Caco-2 (cell line): Measurements from ENCODE around the gene ASB15. TPM values are rescaled to one million over a fixed set of nuclear protein-coding genes. Genes with fewer than 3 reads are reported as not detected.

ENCODE experiments used
- BruUV-seq: library from RNA; stranded (reverse); fragments of 400-500 nt; replicated peaks from 2 replicates; lab custom pipeline; 2021; lab: Mats Ljungman, UMichigan
- CTCF ChIA-PET: fragments of 300-600 bp; sonication (Branson Sonifier 250); formaldehyde crosslinking; loops from one replicate; lab custom pipeline; 2022; ENCODE audit warnings: antibody characterized with exemption; lab: Charles Lee
- POLR2A ChIA-PET: fragments of 300-600 bp; sonication (Branson Sonifier 250); formaldehyde crosslinking; loops from one replicate; lab custom pipeline; 2022; ENCODE audit warnings: antibody characterized with exemption; lab: Charles Lee
- DNase-seq, 2 experiments: peaks; one replicate each; pipeline versions ENCODE4 v3.0.0 to v3.0.0-alpha.2; 2020 to 2022
- H3K27me3 ChIP-seq: replicated peaks from 2 replicates; pipeline ENCODE4 v1.6.0; 2011; ENCODE audit warnings: low read length; ENCODE audit not compliant: control insufficient read depth, insufficient read depth
- H3K36me3 ChIP-seq: 2 replicates; pipeline ENCODE4 v1.5.1; 2011; ENCODE audit warnings: low read length; ENCODE audit not compliant: control insufficient read depth, insufficient read depth
- H3K4me1 ChIP-seq: fragments of 250-450 bp; sonication (Bioruptor Pico); 2 replicates; pipeline ENCODE4 v1.5.1; 2020; ENCODE audit warnings: mild to moderate bottlenecking
- H3K4me3 ChIP-seq: 2 replicates; pipeline ENCODE4 v1.5.1; 2011; ENCODE audit warnings: low read depth, mild to moderate bottlenecking, control low read depth, low read length
- H3K9me3 ChIP-seq: fragments of 250-450 bp; sonication (Bioruptor Pico); 2 replicates; pipeline ENCODE4 v1.5.1; 2020; ENCODE audit warnings: mild to moderate bottlenecking, moderate library complexity
- H3K27ac Mint-ChIP-seq: one replicate; pipeline ENCODE4 v1.8.0; 2022; ENCODE audit warnings: mixed read lengths; ENCODE audit not compliant: unreplicated experiment
- H3K27me3 Mint-ChIP-seq: one replicate; pipeline ENCODE4 v1.8.0; 2022; ENCODE audit warnings: mixed read lengths; ENCODE audit not compliant: insufficient read depth, unreplicated experiment
- H3K36me3 Mint-ChIP-seq: one replicate; pipeline ENCODE4 v1.8.0; 2022; ENCODE audit warnings: mild to moderate bottlenecking, mixed read lengths; ENCODE audit not compliant: insufficient read depth, unreplicated experiment
- H3K4me1 Mint-ChIP-seq: one replicate; pipeline ENCODE4 v1.8.0; 2022; ENCODE audit warnings: low read depth, mixed read lengths; ENCODE audit not compliant: unreplicated experiment
- H3K4me3 Mint-ChIP-seq: one replicate; pipeline ENCODE4 v1.8.0; 2022; ENCODE audit warnings: mild to moderate bottlenecking, moderate library complexity, mixed read lengths; ENCODE audit not compliant: unreplicated experiment
- H3K9me3 Mint-ChIP-seq: one replicate; pipeline ENCODE4 v1.8.0; 2022; ENCODE audit warnings: mixed read lengths; ENCODE audit not compliant: unreplicated experiment
- CTCF ChIP-seq, 2 experiments: fragments of 200-600 bp in 1 of 2; IDR thresholded peaks; 1 replicate in 1 of 2; 2 replicates in 1 of 2; pipeline versions ENCODE4 v1.5.1 to v1.8.0; 2011 to 2022; ENCODE audit warnings: antibody characterized with exemption in 1 of 2, control low read depth in 1 of 2, inconsistent platforms in 1 of 2, low read depth in 1 of 2, low read length in 1 of 2, mild to moderate bottlenecking in 1 of 2, moderate library complexity in 1 of 2; ENCODE audit not compliant: insufficient read depth in 1 of 2, severe bottlenecking in 1 of 2, unreplicated experiment in 1 of 2
- intact Hi-C: fragments of 100-400 bp; cut with micrococcal nuclease; formaldehyde crosslinking; loops from one replicate; pipeline ENCODE4 v1.10.0; 2022; ENCODE audit not compliant: unreplicated experiment
- total RNA-seq: library from RNA; stranded (reverse); gene quantifications from 2 replicates; pipeline ENCODE4 v1.2.3, GENCODE V29; 2022

Gene ASB15
- total RNA-seq, 1 experiment from 2014 or later, result not detected

GRCh38 chr7:123598657-123599056, 3.0 kb upstream of the ASB15 start:
- Mint-ChIP-seq H3K4me1 (no peaks in the 10 kb centered on the region), H3K36me3 (no peaks in the 10 kb centered on the region), H3K9me3 (no peaks in the 10 kb centered on the region), H3K27me3 (no peaks in the 10 kb centered on the region), H3K27ac (no peak overlapping the region), H3K4me3 (no peak overlapping the region)
- Histone ChIP-seq H3K27me3 (no peaks in the 10 kb centered on the region), H3K4me3 (no peak overlapping the region), H3K4me1 (no peaks in the 10 kb centered on the region), H3K36me3 (no peaks in the 10 kb centered on the region), H3K9me3 (no peaks in the 10 kb centered on the region)
- ChIA-PET CTCF (no interaction called here), POLR2A (no interaction called here)
- DNase-seq, result no peak
- no TSS peak for BruUV-seq
- no peak for TF ChIP-seq CTCF (IDR thresholded peaks at IDR 0.05; ENCODE audit: insufficient read depth in 1 of 2, low read depth in 1 of 2, low read length in 1 of 2, severe bottlenecking in 1 of 2, unreplicated experiment in 1 of 2)
- intact Hi-C loops, result no loop called here

- no TSS peak for BruUV-seq
- H3K9me3 Mint-ChIP-seq, result no peaks in the 10 kb centered on the region
- H3K36me3 Mint-ChIP-seq, result no peaks in the 10 kb centered on the region
- H3K4me1 ChIP-seq, result no peaks in the 10 kb centered on the region
- no peak for TF ChIP-seq CTCF (IDR thresholded peaks at IDR 0.05; ENCODE audit: insufficient read depth in 1 of 2, low read depth in 1 of 2, low read length in 1 of 2, severe bottlenecking in 1 of 2, unreplicated experiment in 1 of 2)
- intact Hi-C loops, result no loop called here
- H3K9me3 ChIP-seq, result no peaks in the 10 kb centered on the region
- no peaks in the 10 kb centered on the region for H3K36me3 ChIP-seq
- H3K27me3 ChIP-seq, result no peaks in the 10 kb centered on the region
- H3K4me3 ChIP-seq, result no peak overlapping the region
- H3K4me1 Mint-ChIP-seq, result no peaks in the 10 kb centered on the region
- H3K4me3 Mint-ChIP-seq, result no peak overlapping the region
- H3K27me3 Mint-ChIP-seq, result no peaks in the 10 kb centered on the region
- no peak for DNase-seq
- POLR2A ChIA-PET, result no interaction called here
- CTCF ChIA-PET, result no interaction called here
- H3K27ac Mint-ChIP-seq, result no peak overlapping the region
Measured at GRCh38 chr7:123599766-123600165, 1.9 kb upstream of the ASB15 start.

GRCh38 chr7:123600876-123601275, 745 bp upstream of the ASB15 start:
- H3K9me3 Mint-ChIP-seq, result no peaks in the 10 kb centered on the region

More at GRCh38 chr7:123600876-123601275, 745 bp upstream of the ASB15 start:
- Mint-ChIP-seq H3K4me1 (no peaks in the 10 kb centered on the region), H3K36me3 (no peaks in the 10 kb centered on the region), H3K27me3 (no peaks in the 10 kb centered on the region), H3K27ac (no peak overlapping the region), H3K4me3 (no peak overlapping the region)
- Histone ChIP-seq H3K27me3 (no peaks in the 10 kb centered on the region), H3K9me3 (no peaks in the 10 kb centered on the region), H3K4me1 (no peaks in the 10 kb centered on the region), H3K36me3 (no peaks in the 10 kb centered on the region), H3K4me3 (no peak overlapping the region)
- intact Hi-C loops, result no loop called here
- ChIA-PET POLR2A (no interaction called here), CTCF (no interaction called here)
- no TSS peak for BruUV-seq
- TF ChIP-seq CTCF (IDR thresholded peaks at IDR 0.05; ENCODE audit: insufficient read depth in 1 of 2, low read depth in 1 of 2, low read length in 1 of 2, severe bottlenecking in 1 of 2, unreplicated experiment in 1 of 2), result no peak
- no peak for DNase-seq
